ENCODE results near the gene CRB3.

Gene CRB3

DNA sequence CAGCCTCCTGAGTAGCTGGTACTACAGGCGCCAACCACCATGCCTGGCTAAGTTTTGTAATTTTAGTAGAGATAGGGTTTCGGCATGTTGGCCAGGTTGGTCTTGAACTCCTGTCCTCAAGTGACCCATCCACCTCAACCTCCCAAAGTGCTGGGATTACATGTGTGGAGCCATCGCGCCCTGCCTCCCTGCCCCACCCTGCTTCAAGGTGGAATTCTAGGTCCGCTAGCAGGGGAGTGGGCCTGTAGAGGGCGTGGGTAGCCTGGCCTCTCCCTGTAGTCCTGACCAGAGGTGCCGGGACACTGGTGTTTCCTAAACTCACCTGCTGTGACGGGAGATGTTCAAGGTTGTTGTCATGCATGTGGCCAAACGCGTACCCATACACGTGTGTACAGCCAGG, 30.9 kb upstream of the CRB3 start:
- TF ChIP-seq, protein P1, sequence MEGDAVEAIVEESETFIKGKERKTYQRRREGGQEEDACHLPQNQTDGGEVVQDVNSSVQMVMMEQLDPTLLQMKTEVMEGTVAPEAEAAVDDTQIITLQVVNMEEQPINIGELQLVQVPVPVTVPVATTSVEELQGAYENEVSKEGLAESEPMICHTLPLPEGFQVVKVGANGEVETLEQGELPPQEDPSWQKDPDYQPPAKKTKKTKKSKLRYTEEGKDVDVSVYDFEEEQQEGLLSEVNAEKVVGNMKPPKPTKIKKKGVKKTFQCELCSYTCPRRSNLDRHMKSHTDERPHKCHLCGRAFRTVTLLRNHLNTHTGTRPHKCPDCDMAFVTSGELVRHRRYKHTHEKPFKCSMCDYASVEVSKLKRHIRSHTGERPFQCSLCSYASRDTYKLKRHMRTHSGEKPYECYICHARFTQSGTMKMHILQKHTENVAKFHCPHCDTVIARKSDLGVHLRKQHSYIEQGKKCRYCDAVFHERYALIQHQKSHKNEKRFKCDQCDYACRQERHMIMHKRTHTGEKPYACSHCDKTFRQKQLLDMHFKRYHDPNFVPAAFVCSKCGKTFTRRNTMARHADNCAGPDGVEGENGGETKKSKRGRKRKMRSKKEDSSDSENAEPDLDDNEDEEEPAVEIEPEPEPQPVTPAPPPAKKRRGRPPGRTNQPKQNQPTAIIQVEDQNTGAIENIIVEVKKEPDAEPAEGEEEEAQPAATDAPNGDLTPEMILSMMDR (conservative IDR thresholded peaks at IDR 0.05; ENCODE audit: low read depth, low read length): no peak
- no peaks in the 10 kb centered on the region for H3K4me1 ChIP-seq (ENCODE audit: low read depth, poor library complexity, severe bottlenecking)

DNA sequence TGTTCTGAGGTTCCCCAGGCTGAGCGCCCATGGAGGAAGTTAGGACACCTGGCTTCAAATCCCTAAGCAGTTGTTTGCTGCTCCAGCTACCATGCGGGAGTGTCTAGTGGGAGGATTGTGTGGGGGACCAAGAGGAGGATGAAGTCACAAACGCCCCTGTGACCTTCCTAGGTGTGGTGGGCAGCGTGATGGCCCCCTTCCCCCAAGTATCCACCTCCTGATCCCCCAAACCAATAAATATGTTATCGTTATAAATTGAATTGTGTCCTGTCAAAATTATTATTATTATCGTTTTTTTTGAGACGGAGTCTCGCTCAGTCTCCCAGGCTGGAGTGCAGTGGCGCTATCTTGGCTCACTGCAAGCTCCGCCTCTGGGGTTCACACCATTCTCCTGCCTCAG, 30.4 kb upstream of the CRB3 start, which contains the start of gene SLC25A41:
SLC25A41 (minus strand) TSS at position 101 of the 400 bp plus-strand sequence; CDS start at position 31, 70 bp downstream.
- no peak within 1 kb of the TSS for H2AFZ ChIP-seq (ENCODE audit: low read depth)
- no peak within 1 kb of the TSS for H3K4me3 ChIP-seq (IDR thresholded peaks at IDR 0.05; ENCODE audit: insufficient read depth, low read depth, low read length)
- H3K27me3 ChIP-seq (ENCODE audit: insufficient read depth, low read depth): no peaks in the 10 kb centered on the region; the same call in 1 of the 2 replicates
- H3K36me3 ChIP-seq (ENCODE audit: insufficient read depth): no peaks in the 10 kb centered on the region
- H4K20me1 ChIP-seq (ENCODE audit: insufficient read depth): no peaks in the 10 kb centered on the region
- no peak within 1 kb of the TSS for H3K9ac ChIP-seq
- TF ChIP-seq, protein P1 (conservative IDR thresholded peaks at IDR 0.05; ENCODE audit: low read depth, low read length): no peak
- no peak within 1 kb of the TSS for H3K27ac ChIP-seq
- no peaks in the 10 kb centered on the region for H3K4me1 ChIP-seq (ENCODE audit: low read depth, poor library complexity, severe bottlenecking)
- no peak within 1 kb of the TSS for H3K4me2 ChIP-seq
- no peaks in the 10 kb centered on the region for H3K79me2 ChIP-seq (ENCODE audit: insufficient read depth, low read depth)

More for the DNA sequence above, 30.9 kb upstream of the CRB3 start:
- H2AFZ ChIP-seq (ENCODE audit: low read depth): no peak overlapping the region
- H3K4me3 ChIP-seq (IDR thresholded peaks at IDR 0.05; ENCODE audit: insufficient read depth, low read depth, low read length): no peak overlapping the region
- no peaks in the 10 kb centered on the region for H3K79me2 ChIP-seq (ENCODE audit: insufficient read depth, low read depth)
- no peak overlapping the region for H3K9ac ChIP-seq
- H3K36me3 ChIP-seq (ENCODE audit: insufficient read depth): no peaks in the 10 kb centered on the region
- H3K27me3 ChIP-seq (ENCODE audit: insufficient read depth, low read depth): no peaks in the 10 kb centered on the region; the same call in 1 of the 2 replicates
- no peak overlapping the region for H3K27ac ChIP-seq
- H3K4me2 ChIP-seq: no peak overlapping the region
- H4K20me1 ChIP-seq (ENCODE audit: insufficient read depth): no peaks in the 10 kb centered on the region

- H3K4me3 ChIP-seq (IDR thresholded peaks at IDR 0.05; ENCODE audit: insufficient read depth, low read depth, low read length): no peak overlapping the region
- no peak overlapping the region for H2AFZ ChIP-seq (ENCODE audit: low read depth)
- no peak overlapping the region for H3K27ac ChIP-seq
- H3K79me2 ChIP-seq (ENCODE audit: insufficient read depth, low read depth): no peaks in the 10 kb centered on the region
- TF ChIP-seq, protein P1 (conservative IDR thresholded peaks at IDR 0.05; ENCODE audit: low read depth, low read length): no peak
- no peaks in the 10 kb centered on the region for H3K27me3 ChIP-seq (ENCODE audit: insufficient read depth, low read depth)
- no peaks in the 10 kb centered on the region for H3K4me1 ChIP-seq (ENCODE audit: low read depth, poor library complexity, severe bottlenecking)
- no peak overlapping the region for H3K4me2 ChIP-seq
- no peaks in the 10 kb centered on the region for H4K20me1 ChIP-seq (ENCODE audit: insufficient read depth)
- H3K9ac ChIP-seq: no peak overlapping the region
- no peaks in the 10 kb centered on the region for H3K36me3 ChIP-seq (ENCODE audit: insufficient read depth)
Measured at GRCh38 chr19:6439743-6440142, 24.3 kb upstream of the CRB3 start.

- Histone ChIP-seq H3K4me2 (no peak overlapping the region), H3K4me1 (ENCODE audit: low read depth, poor library complexity, severe bottlenecking) (no peaks in the 10 kb centered on the region), H3K36me3 (ENCODE audit: insufficient read depth) (no peaks in the 10 kb centered on the region), H3K4me3 (IDR thresholded peaks at IDR 0.05; ENCODE audit: insufficient read depth, low read depth, low read length) (no peak overlapping the region), H2AFZ (ENCODE audit: low read depth) (no peak overlapping the region), H3K27me3 (ENCODE audit: insufficient read depth, low read depth) (no peaks in the 10 kb centered on the region), H3K9ac (no peak overlapping the region), H3K79me2 (ENCODE audit: insufficient read depth, low read depth) (no peaks in the 10 kb centered on the region), H4K20me1 (ENCODE audit: insufficient read depth) (no peaks in the 10 kb centered on the region), H3K27ac (no peak overlapping the region)
- TF ChIP-seq, protein P1 (conservative IDR thresholded peaks at IDR 0.05; ENCODE audit: low read depth, low read length): no peak
Measured at GRCh38 chr19:6440905-6441304, 23.2 kb upstream of the CRB3 start.
